ENCODE data around the gene RAP1GAP2.

RAP1GAP2 gene

DNA sequence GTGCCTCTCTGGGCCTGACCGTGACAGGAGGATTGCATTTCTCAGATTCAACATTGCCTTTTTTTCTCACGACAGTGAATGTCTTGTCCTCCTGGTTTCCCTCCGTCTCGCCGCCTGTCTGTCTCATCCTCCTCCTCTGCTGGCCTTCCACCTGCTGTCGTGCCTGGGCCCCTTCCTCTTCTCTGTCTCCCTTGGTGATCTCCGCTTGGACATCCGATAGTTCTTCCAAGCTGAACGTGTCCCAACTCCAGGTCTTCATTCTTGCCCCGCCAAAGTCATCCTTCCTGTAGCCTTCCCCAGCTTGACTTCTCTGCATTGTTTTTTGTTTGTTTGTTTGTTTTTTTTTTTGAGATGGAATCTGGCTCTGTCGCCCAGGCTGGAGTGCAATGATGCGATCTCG, 79.4 kb downstream of the RAP1GAP2 start:
- no peak for DNase-seq (ENCODE audit: low spot score)
- in situ Hi-C loops (cut with MboI; ENCODE audit: low pct_unique_long_range_greater_than_20kb, low sequenced_read_pairs, unreplicated experiment), result no loop called here
- TF ChIP-seq, protein P1, sequence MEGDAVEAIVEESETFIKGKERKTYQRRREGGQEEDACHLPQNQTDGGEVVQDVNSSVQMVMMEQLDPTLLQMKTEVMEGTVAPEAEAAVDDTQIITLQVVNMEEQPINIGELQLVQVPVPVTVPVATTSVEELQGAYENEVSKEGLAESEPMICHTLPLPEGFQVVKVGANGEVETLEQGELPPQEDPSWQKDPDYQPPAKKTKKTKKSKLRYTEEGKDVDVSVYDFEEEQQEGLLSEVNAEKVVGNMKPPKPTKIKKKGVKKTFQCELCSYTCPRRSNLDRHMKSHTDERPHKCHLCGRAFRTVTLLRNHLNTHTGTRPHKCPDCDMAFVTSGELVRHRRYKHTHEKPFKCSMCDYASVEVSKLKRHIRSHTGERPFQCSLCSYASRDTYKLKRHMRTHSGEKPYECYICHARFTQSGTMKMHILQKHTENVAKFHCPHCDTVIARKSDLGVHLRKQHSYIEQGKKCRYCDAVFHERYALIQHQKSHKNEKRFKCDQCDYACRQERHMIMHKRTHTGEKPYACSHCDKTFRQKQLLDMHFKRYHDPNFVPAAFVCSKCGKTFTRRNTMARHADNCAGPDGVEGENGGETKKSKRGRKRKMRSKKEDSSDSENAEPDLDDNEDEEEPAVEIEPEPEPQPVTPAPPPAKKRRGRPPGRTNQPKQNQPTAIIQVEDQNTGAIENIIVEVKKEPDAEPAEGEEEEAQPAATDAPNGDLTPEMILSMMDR (IDR thresholded peaks at IDR 0.05; ENCODE audit: extremely low read depth, insufficient read depth, missing control alignments), result no peak

DNA sequence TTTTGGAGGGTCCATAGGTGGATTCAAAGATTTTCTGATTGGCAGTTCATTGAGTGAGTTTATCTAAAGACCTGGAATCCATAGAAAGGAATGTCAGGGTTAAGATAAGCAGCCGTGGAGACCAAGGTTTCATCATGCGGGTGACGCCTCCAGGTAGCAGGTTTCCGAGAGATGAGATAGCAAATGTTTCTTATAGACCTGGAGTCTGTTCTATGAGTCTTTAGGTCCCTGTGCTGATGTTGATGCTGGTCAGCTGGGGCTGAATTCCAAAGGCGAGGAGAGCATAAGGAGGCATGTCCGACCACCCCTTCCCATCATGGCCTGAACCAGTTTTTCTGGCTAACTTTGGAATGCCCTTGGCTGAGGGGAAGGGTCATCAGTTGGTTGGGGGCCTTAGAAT, 80.2 kb downstream of the RAP1GAP2 start:
- TF ChIP-seq, protein P1 (IDR thresholded peaks at IDR 0.05; ENCODE audit: extremely low read depth, insufficient read depth, missing control alignments), result no peak
- in situ Hi-C loops (cut with MboI; ENCODE audit: low pct_unique_long_range_greater_than_20kb, low sequenced_read_pairs, unreplicated experiment), result no loop called here
- no peak for DNase-seq (ENCODE audit: low spot score)

DNA sequence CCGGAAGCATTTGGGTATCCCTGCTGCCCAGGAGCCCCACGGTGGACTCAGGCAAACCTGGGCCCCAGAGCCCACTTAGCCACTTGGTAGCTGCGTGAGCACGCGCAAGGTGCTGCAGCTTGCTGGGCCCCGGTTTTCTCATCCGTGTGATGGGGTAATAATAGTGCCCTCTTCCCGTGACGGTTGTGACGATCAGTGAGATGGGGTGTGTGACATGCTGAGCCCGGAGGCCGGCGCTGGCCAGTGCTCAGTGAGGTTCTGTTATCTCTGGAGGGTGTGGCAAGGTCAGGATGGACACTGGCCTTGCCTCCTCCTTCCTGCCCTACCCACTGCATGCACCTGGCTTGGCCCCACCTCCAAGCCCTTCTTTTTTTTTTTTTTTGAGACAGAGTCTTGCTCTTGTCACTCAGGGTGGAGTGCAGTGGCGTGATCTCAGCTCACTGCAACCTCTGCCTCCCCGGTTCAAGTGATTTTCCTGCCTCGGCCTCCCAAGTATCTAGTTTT, 82.6 kb downstream of the RAP1GAP2 start:
- no peak for DNase-seq (ENCODE audit: low spot score)
- TF ChIP-seq, protein P1 (IDR thresholded peaks at IDR 0.05; ENCODE audit: extremely low read depth, insufficient read depth, missing control alignments), result no peak
- in situ Hi-C loops (cut with MboI; ENCODE audit: low pct_unique_long_range_greater_than_20kb, low sequenced_read_pairs, unreplicated experiment), result no loop called here

DNA sequence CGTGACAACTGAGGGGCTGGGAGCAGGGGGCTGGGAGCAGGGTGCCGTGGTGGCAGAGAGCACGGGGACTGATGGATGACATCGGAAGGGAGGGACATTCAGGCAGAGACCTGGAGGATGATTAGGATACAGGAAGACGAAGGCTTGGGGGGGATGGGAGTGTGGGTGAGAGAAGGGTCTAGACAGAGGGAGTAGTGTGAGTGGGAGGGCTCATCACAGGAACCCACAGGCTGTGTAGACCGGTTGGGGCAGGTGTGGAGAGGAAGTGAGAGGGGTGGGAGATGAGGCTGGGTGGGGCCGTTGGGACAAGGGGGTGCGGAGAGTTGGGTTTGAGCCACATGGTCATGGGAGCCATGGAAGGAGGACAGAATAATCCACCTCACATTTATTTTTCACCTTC, 83.8 kb downstream of the RAP1GAP2 start:
- TF ChIP-seq, protein P1 (IDR thresholded peaks at IDR 0.05; ENCODE audit: extremely low read depth, insufficient read depth, missing control alignments), result no peak
- DNase-seq (ENCODE audit: low spot score), result no peak
- in situ Hi-C loops (cut with MboI; ENCODE audit: low pct_unique_long_range_greater_than_20kb, low sequenced_read_pairs, unreplicated experiment), result no loop called here

DNA sequence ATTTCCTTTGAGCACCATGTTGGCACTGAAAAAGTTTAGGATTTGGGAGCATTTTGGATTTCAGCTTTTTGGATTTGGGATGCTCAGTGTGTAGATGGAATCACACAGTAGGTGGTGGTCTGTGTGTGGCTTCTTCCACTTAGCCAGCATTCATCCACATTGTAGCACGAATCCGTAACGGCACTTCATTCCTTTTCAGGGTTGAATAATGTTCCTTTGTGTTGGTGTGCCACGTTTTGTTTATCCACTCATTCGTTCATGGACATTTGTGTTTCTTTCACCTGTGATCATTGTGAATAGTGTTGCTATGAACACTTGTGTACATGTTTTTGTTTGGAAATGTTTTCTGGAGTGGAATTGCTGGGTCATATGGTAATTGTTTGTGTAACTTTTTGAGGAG, 85.1 kb downstream of the RAP1GAP2 start:
- DNase-seq (ENCODE audit: low spot score), result no peak
- in situ Hi-C loops (cut with MboI; ENCODE audit: low pct_unique_long_range_greater_than_20kb, low sequenced_read_pairs, unreplicated experiment), result no loop called here
- TF ChIP-seq, protein P1 (IDR thresholded peaks at IDR 0.05; ENCODE audit: extremely low read depth, insufficient read depth, missing control alignments), result no peak

DNA sequence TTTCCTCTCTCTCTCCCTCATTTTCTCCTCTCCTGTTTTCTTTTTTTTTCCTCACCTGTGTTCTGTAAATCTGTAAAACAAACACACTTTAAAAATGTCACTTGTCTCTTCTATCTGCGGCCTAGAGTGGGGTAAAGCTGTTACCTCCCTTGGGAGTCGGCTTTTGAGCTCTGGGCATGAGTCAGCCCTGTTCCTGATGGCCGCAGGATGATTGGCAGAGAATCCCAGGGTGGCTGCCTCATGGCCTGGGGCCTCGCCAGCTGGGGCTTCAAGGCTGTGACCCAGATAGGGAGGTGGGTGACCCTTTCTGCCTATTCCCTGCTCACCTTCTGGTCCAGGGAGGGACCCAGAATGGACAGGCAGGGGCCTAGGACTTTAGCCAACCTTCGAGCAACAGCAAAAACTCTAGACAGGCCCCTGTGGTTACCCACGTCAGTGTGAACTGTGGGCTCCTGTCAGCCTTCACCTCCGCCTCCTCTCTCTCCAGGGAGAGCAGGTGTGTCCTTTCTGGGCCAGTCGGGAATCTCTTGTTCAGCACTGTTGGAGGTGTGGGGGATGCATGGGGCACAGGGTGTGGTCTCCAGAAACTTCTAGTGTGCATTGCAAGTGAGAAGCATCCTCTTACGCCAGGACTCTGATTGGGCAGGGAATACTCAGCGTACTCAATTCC, 87.4 kb downstream of the RAP1GAP2 start:
- no peak for DNase-seq (ENCODE audit: low spot score)
- in situ Hi-C loops (cut with MboI; ENCODE audit: low pct_unique_long_range_greater_than_20kb, low sequenced_read_pairs, unreplicated experiment), result no loop called here
- TF ChIP-seq, protein P1 (IDR thresholded peaks at IDR 0.05; ENCODE audit: extremely low read depth, insufficient read depth, missing control alignments), result no peak
